ENCODE measurements around the gene PTPRN2. TPM values are rescaled to one million over a fixed set of nuclear protein-coding genes. Genes with fewer than 3 reads are reported as not detected.
"Not testable (repeated sequence)": the region's sequence is repeated elsewhere in the genome, so short reads cannot be mapped to it uniquely, and the experiment has no call there.

The PTPRN2 gene
- total RNA-seq, 1 donor from 2014 or later, result 0.33 TPM

DNA sequence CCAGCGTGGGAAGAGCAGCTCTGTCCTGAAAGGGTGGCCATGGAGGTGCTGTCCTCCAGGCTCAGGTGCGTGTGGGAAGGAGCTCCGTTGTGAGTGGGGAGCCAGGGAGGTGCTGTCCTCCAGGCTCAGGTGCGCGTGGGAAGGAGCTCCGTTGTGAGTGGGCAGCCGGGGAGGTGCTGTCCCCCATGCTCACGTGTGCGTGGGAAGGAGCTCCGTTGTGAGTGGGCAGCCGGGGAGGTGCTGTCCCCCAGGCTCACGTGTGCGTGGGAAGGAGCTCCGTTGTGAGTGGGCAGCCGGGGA lies 691.3 kb downstream of the PTPRN2 start:
- ATAC-seq, result not testable (repeated sequence)

DNA sequence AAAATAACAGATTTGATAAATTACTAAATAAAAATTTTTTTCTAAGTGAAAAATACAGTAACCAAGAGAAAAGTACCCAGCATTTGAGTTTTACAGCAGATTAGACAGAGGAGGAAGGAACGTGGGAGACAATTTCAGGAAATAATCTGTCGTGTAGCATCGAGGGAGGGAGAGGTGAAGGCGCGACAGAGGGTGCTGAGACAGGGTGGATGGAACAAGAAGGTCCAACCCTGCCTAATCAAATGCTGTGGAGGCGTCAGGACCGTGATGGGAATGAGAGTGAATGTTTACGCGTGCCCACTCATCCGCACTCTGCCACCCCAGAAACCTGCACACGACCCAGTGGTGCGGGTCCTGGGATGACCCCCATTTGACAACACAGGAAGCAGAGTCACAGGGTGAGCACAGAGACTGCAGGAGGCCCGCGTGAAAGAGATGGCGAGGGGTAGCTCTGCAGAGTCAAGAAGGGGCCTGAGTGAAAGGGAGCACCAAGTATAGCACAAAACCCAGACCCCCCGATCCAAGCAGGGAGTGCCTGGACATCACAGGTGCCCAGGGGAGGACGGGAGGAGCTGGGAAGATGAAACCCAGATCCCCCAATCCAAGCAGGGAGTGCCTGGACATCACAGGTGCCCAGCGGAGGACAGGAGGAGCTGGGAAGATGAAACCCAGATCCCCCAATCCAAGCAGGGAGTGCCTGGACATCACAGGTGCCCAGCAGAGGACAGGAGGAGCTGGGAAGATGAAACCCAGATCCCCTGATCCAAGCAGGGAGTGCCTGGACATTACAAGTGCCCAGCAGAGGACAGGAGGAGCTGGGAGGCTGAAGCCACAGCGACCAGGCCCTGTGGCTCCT lies 691.9 kb downstream of the PTPRN2 start:
- no peak for DNase-seq (ENCODE audit: low spot score)

More for the DNA sequence above, 691.3 kb downstream of the PTPRN2 start:
- DNase-seq (ENCODE audit: low spot score), result not testable (repeated sequence)

DNA sequence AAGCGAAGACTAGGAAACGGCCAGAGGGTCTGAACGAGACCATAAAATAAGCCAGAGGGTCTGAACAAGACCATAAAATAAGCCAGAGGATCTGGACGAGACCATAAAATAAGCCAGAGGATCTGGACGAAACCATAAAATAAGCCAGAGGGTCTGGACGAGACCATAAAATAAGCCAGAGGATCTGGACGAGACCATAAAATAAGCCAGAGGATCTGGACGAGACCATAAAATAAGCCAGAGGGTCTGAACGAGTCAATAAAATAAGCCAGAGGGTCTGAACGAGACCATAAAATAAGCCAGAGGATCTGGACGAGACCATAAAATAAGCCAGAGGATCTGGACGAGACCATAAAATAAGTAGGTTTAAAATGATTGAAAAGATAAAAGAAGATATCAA lies 692.5 kb downstream of the PTPRN2 start:
- not testable (repeated sequence) for DNase-seq (ENCODE audit: low spot score)

More for the DNA sequence above, 691.9 kb downstream of the PTPRN2 start:
- no peak for ATAC-seq

DNA sequence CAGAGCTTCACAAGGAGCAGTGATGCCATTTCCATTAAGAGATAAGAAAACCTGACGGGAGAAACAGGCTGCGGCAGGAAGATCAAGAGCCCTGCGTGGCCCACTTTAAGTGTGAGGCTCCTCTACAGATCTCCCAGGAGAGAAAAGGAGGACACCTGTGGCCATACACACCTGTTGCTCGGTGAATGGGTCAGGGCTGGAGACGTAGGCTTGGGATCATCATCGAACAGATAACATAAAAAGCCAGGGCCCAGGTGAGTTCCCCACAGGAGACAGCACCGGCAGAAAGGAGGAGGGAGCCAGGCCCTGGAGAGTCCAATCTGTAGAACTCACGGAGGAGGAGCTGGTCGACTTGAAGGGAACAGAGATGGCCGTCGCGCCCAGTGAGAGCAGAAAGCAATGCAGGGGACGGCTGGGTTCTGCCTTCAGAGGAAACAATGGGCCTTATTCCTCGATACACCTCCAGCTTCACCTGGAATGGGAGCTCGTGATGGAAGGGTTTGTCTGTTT lies 694.0 kb downstream of the PTPRN2 start:
- ATAC-seq (no peak), DNase-seq (ENCODE audit: low spot score) (no peak)

More for the DNA sequence above, 692.5 kb downstream of the PTPRN2 start:
- not testable (repeated sequence) for ATAC-seq

DNA sequence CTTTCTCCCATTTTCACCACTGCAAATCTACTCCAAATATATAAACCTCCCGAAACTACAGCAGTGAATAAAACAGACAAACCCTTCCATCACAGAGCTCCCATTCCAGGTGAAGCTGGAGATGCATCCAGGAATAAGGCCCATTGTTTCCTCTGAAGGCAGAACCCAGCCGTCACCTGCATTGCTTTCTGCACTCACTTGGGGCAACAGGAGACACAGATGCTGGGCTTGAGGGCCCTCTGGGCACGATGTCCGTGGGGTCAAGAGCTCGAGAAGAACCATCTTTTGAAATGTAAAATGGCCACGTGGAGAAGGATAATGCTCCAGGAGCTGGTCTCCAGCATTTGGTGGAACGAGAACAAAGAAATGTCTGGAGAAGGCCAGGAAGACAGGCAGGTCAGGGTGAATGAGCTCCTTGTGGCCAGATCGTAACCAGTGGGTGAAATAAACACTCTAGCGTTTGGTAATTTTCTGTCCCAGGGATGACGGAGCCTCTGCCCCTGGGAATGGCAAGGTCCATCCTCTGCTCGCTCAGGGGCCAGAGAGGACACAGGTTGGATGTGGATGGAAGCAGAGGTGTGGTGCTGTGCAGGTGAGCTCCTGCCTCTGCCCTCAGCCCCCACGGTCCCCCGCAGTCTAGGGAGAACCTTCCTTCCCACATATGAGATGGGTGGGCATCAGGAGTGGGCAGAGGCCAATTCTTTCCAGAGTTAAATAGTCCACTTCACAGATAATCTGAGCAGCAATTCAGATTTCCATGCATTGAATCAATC lies 694.7 kb downstream of the PTPRN2 start:
- no peak for ATAC-seq
- no peak for DNase-seq (ENCODE audit: low spot score)

DNA sequence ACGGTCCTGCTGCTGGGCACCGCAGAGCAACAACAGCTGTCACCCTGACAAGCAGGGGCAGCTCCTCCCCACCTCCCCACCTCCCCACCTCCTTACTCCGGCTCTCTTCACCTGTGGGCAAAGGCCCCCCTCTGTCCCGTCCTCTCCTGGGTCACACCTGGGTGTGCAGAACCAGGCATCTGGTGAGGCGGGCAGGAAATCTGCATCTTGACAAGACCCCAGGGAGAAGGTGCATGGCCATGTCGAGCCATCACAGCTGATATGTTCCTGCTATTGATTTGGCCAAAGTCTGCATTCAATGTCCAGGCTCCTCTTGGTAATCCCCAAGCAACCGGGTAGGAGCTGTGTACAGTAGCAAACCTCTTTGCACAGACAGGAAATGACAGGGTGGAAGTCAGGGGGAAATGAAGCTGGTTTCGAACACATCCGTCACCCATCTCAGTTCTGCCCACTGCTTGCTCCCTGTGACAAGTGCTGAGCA lies 696.7 kb downstream of the PTPRN2 start:
- DNase-seq (ENCODE audit: low spot score) (no peak), ATAC-seq (peak; percentile 20)

DNA sequence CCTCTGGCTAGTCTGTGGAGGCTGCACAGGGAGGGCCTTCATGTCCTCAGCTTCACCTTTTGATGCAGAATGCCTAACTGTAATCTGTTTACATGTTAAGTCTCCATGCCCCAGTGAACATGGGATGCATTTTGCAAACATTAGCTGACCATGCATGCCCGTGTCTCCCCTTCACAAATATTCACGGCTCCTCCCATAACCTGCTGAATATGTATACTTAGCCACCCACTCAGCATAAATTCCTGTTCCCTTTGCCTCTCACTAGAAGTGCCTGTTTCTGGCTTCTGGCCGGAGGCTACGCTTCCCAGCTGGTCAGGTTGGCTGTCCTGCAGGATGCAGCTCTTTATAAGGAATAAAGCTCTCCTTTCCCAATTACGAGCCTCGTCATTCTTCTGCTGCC lies 698.1 kb downstream of the PTPRN2 start:
- no peak for DNase-seq (ENCODE audit: low spot score)
- no peak for ATAC-seq

DNA sequence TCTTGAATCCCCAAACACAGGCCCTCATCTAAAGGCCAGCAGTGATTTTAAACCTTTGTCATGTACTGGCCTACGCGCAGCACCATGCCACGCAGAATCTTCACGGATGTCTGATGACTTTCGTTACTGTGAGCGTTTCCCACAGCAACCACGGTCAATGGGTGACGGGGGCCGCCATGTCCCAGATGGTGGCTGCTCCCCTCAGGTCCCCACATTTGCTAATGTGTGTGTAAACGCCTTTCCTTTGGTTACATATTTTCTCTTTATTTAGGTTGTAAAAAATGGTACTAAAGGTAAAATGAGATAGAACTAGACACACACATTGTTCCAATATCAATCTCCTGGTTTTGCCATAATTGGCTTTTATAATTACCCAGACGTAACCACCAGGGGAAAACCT lies 699.0 kb downstream of the PTPRN2 start:
- DNase-seq (ENCODE audit: low spot score) (no peak), ATAC-seq (no peak)

DNA sequence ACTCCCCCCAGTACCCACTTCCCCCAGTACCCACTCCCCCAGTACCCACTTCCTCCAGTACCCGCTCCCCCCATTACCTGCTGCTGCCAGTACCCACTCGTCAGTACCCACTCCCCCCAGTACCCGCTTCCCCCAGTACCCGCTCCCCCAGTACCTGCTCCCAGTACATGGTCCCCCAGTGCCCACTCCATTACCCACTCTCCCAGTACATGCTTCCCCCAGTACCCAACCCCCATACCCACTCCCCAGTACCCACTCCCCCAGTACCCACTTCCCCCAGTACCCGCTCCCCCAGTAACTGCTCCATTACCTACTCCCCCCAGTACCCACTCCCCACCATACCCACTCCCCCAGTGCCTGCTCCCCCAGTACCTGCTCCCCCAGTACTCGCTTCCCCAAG lies 700.2 kb downstream of the PTPRN2 start:
- no peak for ATAC-seq

DNA sequence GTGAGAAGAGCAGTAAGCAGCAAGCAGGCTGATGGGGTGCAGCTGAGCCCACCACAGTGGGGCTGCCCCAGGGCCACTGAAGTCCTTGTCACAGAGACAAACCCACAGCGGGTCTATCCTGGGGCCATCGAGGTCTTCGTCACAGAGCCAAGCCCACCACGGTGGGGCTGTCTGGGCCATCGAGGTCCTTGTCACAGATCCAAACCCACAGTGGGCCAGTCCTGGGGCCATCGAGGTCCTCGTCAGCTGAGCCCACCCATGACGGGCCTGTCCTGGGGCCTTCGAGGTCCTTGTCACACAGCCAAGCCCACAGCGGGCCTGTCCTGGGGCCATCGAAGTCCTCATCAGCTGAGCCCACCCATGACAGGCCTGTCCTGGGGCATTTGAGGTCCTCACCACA lies 700.9 kb downstream of the PTPRN2 start:
- no peak for DNase-seq (ENCODE audit: low spot score)
- no peak for ATAC-seq

More for the DNA sequence above, 700.2 kb downstream of the PTPRN2 start:
- no peak for DNase-seq (ENCODE audit: low spot score)

DNA sequence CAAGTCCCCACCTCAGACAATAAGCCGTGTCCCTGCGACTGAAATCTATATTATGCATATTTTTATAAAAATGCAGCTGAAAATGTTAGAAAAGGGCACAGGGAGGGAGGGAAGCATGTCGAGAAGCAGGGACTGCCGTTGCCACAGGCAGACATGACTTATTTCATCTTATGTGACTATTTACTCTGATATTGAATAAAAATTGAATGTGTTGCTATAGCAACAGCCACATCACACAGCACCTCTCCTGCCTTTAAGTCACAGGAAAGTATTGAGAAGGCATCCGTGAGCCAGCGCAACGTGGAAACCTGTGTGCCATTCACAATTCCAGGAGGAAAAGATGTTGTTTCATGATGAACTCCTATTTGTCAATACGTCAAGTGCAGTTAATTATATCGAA lies 701.4 kb downstream of the PTPRN2 start:
- ATAC-seq, result no peak
- no peak for DNase-seq (ENCODE audit: low spot score)

DNA sequence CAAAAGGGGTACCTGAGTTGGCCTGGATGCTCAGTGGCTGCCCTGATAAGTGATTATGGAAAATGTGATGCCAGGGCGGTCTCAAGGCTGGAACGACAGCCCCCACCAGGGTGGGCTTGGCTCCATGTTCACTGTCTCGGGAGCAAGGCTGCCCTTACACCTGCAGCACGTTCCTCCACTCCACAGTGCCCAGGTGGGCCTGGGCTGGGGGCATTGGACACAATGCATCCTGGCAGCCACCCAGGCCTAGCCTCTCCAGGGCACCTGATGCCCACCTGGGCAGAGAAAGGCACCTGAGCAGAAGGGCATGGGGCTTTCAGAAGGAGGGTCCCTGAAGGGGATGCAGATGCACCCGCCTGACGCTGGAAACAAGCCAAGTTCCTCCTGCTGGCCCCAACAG lies 702.5 kb downstream of the PTPRN2 start:
- ATAC-seq (no peak), DNase-seq (ENCODE audit: low spot score) (no peak)

DNA sequence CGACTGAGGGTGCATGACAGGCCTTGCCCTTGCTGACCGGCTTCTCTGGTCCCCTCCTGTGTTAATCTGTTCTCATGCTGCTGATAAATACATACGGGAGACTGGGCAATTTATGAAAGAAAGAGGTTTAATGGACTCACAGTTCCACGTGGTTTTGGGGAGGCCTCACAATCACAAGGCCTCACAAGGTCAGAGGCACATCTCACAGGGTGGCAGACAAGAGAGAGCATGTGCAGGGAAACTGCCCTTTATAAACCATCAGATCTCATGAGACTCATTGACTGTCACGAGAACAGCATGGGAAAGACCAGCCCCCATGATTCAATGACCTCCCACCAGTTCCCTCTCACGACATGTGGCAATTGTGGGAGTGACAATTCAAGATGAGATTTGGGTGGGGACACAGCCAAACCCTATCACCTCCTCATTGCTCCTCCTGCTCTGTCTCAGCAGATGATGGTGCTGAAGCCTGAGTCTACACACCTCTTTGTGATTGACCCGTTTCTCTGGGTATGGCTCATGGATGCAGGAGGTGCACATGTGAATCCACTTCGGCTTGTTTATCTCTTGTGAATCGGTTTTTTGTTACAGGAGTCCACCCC lies 703.1 kb downstream of the PTPRN2 start:
- DNase-seq (ENCODE audit: low spot score), result no peak
- ATAC-seq, result no peak

DNA sequence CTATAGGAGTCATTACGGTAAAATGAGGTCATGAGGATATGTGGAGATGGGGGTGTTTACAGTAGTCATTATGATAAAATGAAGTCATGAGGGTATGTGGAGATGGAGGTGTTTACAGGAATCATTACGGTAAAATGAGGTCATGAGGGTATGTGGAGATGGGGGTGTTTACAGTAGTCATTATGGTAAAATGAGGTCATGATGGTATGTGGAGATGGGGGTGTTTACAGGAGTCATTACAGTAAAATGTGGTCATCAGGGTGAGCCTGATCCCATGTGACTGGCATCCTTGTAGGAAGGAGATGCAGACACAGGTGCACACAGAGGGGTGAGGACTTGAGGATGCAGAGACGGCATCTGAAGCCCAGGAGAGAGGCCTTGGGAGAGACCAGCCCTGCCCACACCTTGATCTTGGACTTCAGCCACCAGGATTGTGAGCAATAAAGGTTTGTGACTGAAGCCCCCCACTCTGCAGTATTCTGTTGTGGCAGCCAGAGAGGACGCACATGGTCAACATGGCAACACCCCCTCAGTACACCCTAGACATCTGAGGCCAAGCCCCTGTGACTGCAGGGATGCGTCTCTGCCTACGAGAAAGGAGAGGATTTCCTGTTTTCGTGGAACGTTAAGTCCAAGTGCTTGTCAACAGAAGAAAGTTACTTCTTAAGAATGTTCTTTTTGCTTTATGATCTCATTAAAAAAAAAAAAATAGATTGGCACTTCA lies 706.4 kb downstream of the PTPRN2 start:
- DNase-seq (ENCODE audit: low spot score) (no peak), ATAC-seq (no peak)

DNA sequence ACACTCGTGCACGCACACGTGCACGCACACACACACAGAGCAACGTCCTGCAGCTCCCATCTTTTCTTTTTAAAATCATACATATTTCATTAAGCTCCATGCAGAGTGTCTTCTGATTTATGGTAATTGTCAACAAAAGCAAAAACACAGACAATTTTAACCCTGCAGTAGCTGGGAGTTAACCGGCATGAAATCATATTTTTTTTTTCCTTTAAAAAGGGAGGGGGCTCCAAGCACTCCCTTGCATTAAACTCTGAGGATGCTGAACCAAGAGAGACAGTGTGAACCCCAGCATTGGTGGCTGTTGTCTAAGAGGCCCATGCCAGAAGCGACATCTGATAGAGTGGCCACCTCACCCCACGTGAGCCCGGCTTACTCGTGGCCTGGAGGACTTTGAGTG lies 708.2 kb downstream of the PTPRN2 start:
- ATAC-seq (no peak), DNase-seq (ENCODE audit: low spot score) (no peak)

DNA sequence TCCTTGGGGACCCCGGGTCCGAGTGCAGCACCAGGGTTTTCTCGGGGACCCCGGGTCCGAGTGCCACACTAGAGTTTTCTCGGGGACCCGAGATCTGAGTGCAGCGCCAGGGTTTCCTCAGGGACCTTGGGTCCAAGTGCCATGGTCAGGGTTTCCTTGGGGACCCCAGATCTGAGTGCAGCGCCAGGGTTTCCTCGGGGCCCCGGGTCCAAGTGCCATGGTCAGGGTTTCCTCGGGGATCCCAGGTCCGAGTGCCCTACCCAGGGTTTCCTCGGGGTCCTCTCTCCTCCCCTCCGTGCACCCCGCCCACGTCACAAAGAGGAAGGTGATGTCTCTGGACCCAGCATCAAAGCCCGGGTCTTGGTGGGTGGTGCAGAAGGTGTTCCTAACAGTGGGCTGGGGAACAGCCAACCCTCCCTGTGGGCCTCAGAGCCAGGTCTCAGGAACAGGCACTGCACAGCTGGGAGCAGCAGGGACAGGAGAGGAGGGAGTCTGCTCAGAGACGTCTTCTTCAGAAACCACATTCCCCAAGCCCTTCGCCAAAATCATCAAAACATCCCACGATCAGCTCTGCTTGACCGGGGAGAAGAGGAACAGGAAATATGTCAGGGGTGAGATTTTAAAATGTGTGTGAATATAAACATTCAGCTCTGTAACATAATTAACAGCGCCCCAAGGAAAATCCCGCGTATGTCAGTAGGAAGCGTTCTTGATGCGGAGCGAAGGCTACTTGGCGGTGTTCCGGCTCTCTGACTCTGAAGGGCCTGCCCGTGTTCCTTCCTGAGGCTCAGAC lies 710.1 kb downstream of the PTPRN2 start:
- DNase-seq (ENCODE audit: low spot score) (no peak), ATAC-seq (no peak)

DNA sequence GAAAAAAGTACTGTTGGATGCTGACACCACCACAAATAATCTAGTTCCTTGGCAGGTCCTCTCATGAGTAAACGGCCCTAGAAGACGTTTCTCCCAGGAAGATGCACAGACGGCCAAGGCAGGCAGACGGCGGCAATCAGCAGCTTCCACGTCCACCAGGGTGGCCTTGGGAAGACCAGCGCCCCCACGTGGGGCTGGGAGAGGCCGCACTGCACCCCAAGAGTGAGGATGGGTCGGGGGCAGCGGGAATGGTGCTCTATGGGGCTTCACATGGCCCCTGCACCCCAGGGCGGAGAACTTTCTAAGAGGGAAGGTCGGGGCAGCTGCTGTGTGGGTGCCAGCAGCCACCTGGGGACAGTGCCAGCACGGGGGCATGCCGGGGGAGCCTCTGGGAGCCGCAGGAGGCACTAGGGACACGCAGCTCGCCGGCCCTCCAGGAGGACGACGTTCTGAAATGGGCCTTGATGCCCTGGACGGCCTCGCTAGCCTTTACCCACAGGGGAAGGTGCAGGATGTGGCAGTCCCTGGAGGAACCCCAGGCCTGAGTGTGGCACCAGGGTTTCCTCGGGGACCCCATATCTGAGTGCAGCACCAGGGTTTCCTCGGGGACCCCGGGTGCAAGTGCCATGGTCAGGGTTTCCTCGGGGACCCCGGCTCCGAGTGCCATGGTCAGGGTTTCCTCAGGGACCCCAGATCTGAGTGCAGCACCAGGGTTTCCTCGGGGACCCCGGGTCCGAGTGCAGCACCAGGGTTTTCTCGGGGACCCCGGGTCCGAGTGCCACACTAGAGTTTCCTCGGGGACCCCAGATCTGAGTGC lies 710.9 kb downstream of the PTPRN2 start:
- no peak for DNase-seq (ENCODE audit: low spot score)
- no peak for ATAC-seq

DNA sequence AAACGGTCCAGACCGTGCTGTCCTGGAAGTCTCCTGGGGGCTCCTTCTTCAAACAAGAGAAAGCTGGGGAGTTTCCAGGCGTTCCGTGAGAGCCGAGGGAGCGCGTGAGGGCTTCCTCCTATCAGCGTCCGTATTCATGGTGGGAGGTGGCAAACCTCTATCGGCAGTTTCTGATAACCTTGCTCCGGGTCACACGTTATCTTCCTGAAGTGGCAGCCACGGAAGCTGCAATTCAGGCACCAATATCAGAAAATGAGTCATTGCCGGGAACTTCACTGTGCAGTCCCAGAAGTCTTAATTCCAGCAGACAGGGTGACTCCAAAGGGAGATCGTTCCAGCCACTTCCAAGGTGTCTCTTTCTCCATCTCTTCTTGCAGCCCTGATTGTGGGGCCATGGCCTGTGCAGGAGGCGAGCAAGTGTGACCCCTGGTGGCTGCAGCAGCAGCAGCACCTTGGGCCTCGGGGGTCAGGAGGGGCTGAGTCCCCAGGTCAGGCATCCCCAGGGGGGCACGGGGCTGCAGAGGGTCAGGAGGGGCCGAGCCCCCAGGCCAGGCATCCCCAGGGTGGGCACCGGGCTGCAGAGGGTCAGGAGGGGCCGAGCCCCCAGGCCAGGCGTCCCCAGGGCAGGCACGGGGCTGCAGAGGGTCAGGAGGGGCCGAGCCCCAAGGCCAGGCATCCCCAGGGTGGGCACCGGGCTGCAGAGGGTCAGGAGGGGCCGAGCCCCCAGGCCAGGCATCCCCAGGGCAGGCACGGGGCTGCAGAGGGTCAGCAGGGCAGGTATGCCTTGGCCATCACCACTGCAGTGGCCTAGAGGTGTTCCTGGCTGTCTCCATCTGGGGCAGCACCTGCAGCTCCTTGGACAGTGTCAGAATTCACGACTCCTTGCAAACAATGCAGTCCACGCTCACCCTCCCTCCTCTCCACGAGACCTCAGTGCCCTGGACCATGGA lies 712.1 kb downstream of the PTPRN2 start:
- DNase-seq (ENCODE audit: low spot score) (no peak), ATAC-seq (peak; percentile 84)
